Activated CD8-positive, alpha-beta T cell treated with anti-CD3 and anti-CD28 coated beads for 36 hours (primary cell): ENCODE measurements around the gene ATG2B. TPM values are rescaled to one million over a fixed set of nuclear protein-coding genes. Genes with fewer than 3 reads are reported as not detected.

Experiments used
- ATAC-seq: fragments of 200-7000 bp; cut with Tn5 transposase; one replicate; pipeline ENCODE4 v1.10.0; 2021; ENCODE audit warnings: mild to moderate bottlenecking, moderate library complexity
- CTCF ChIA-PET: fragments of 350-600 bp; sonication (Branson Sonifier 250); formaldehyde crosslinking; loops from one replicate; lab custom pipeline; 2021; ENCODE audit warnings: antibody characterized with exemption; lab: Charles Lee
- POLR2A ChIA-PET: fragments of 350-600 bp; sonication (Branson Sonifier 250); formaldehyde crosslinking; loops from one replicate; lab custom pipeline; 2021; ENCODE audit warnings: antibody characterized with exemption; lab: Charles Lee
- DNase-seq: peaks from one replicate; pipeline ENCODE4 v3.0.0-alpha.2; 2020
- H3K27ac Mint-ChIP-seq: one replicate; pipeline ENCODE4 v1.8.0; 2021; ENCODE audit warnings: mild to moderate bottlenecking, mixed read lengths
- H3K27me3 Mint-ChIP-seq: one replicate; pipeline ENCODE4 v1.8.0; 2021; ENCODE audit warnings: mixed read lengths
- H3K36me3 Mint-ChIP-seq: one replicate; pipeline ENCODE4 v1.8.0; 2021; ENCODE audit warnings: low read depth, mixed read lengths
- H3K4me1 Mint-ChIP-seq: one replicate; pipeline ENCODE4 v1.8.0; 2021; ENCODE audit warnings: low read depth, mixed read lengths
- H3K4me3 Mint-ChIP-seq: one replicate; pipeline ENCODE4 v1.8.0; 2021; ENCODE audit warnings: mild to moderate bottlenecking, moderate library complexity, mixed read lengths
- H3K9me3 Mint-ChIP-seq: one replicate; pipeline ENCODE4 v1.8.0; 2021; ENCODE audit warnings: mixed read lengths
- CTCF ChIP-seq: fragments of 200-600 bp; IDR thresholded peaks from one replicate; pipeline ENCODE4 v1.8.0; 2022; ENCODE audit warnings: antibody characterized with exemption, mild to moderate bottlenecking
- intact Hi-C: fragments of 100-400 bp; cut with micrococcal nuclease; formaldehyde crosslinking; loops from one replicate; pipeline ENCODE4 v1.10.0; 2022
- total RNA-seq, 2 experiments: library from RNA; stranded (reverse); gene quantifications; one replicate each; pipeline ENCODE4 v1.2.3, GENCODE V29; 2021

Gene ATG2B
- total RNA-seq, 2 experiments from 2014 or later, result 12.9 to 13.3 TPM

DNA sequence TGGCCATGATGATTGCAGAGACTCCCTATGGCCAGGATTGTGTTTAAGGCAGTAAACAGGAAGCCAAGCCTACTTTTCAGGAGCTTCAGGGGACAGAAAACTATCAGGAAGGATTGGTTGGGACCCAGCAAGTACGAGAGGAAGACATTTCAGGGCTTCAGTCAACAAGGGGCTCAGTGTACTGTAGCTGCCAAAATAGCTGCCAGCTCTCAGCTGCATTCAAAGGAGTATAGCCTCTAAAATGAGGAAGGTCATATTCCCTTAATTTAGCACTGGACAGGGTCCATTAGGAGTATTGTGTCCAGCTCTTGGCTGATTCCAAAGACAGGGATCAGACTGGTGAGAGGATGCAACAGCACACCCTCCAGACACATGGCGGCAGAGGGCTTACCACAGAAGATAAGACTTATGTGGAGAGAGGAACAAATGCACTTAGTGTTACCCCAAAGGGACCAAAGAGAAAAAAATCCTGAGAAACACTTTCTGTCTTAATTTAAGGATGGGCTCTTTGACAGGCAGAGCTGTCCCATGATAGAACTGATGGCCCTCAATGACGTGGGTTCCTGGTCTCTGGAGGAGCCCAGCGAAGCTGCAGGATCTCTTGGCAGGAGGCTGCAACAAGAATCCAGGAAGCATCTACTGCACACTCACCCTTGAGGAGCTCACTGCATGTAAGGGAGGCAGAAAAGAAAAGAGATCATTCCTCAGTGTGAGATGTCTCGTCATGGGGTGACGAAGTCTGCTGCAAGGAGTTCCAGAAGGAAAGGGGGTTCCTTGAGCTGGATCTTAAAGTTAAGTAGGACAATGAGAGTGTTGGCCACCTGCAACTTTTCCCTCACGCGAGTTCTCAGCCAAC is 92.3 kb downstream of the ATG2B start:
- intact Hi-C loops, result no loop called here

GRCh38 chr14:96269359-96269710 is 93.8 kb downstream of the ATG2B start:
- DNase-seq (no peak), ATAC-seq (no peak)
- ChIA-PET POLR2A (no interaction called here), CTCF (no interaction called here)
- intact Hi-C loops, result no loop called here
- Mint-ChIP-seq H3K4me3 (no peak overlapping the region), H3K27ac (no peak overlapping the region), H3K36me3 (no peaks in the 10 kb centered on the region), H3K27me3 (no peaks in the 10 kb centered on the region), H3K9me3 (no peaks in the 10 kb centered on the region), H3K4me1 (no peaks in the 10 kb centered on the region)
- TF ChIP-seq CTCF, result no peak

More for the DNA sequence above, 92.3 kb downstream of the ATG2B start:
- ChIA-PET POLR2A (interaction anchor here (1.1 kb wide), 1 partner anchor 160 kb away, joined by 3 read pairs; no protein-coding TSS in a partner anchor), CTCF (no interaction called here)
- Mint-ChIP-seq H3K4me3 (no peak overlapping the region), H3K36me3 (no peaks in the 10 kb centered on the region), H3K27ac (no peak overlapping the region), H3K4me1 (peaks cover 2% of the 10 kb centered on the region), H3K27me3 (no peaks in the 10 kb centered on the region), H3K9me3 (no peaks in the 10 kb centered on the region)
- ATAC-seq (no peak), DNase-seq (no peak)
- no peak for TF ChIP-seq CTCF

DNA sequence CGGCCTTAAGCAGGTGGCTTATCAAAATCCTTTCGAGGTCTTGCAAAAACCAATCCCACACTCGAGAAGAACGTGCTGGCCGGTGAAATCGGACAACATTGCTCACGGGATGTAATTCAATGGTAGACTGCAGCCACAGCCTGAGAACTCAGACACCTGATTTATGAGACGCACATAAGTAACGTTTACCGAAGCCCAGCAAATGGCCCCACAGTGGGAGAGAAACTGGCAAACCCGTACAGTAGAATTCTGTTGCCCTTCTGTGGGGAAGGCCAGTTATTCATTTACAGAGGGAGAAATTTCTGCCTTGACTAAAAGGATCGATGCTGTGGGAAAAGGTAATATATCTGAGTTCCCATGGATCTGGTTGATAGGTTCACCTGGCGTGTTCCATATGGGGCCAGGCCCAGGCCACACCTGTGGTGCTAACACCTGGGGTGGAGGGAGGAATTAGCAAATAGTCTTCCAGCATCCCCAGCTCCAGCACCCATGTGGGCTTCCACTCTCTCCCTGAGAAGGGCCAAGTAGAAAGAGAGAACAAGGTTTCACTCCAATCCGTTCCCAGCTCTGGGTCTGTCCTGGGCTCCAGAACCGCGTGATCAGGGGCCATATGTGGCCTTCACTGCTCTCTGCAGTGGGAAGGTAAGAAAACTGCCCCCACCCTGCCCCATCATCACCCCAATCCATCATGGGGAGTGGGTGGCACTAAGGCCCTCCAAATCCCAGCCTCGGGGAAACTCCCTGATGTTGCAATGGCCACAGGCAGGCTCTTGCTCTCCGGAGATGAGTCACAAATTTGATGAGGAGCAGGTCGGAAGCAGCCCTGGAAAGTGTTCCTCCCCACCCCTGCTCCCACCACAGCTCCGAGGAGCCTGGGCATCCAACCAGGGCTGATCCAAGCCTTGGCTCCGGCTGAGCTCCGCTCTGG is 94.4 kb downstream of the ATG2B start:
- no peaks in the 10 kb centered on the region for H3K27me3 Mint-ChIP-seq
- DNase-seq (no peak), ATAC-seq (no peak)
- no peaks in the 10 kb centered on the region for H3K9me3 Mint-ChIP-seq
- TF ChIP-seq CTCF, result no peak
- no peak overlapping the region for H3K27ac Mint-ChIP-seq
- ChIA-PET POLR2A (no interaction called here), CTCF (no interaction called here)
- H3K36me3 Mint-ChIP-seq, result no peaks in the 10 kb centered on the region
- no peaks in the 10 kb centered on the region for H3K4me1 Mint-ChIP-seq
- intact Hi-C loops, result no loop called here
- H3K4me3 Mint-ChIP-seq, result no peak overlapping the region

GRCh38 chr14:96267916-96268315 is 95.2 kb downstream of the ATG2B start:
- no peaks in the 10 kb centered on the region for H3K4me1 Mint-ChIP-seq
- ATAC-seq, result no peak
- H3K27me3 Mint-ChIP-seq, result no peaks in the 10 kb centered on the region
- intact Hi-C loops, result no loop called here
- no peak for TF ChIP-seq CTCF
- CTCF ChIA-PET, result no interaction called here
- H3K27ac Mint-ChIP-seq, result no peak overlapping the region
- no peak overlapping the region for H3K4me3 Mint-ChIP-seq
- H3K9me3 Mint-ChIP-seq, result no peaks in the 10 kb centered on the region
- POLR2A ChIA-PET, result no interaction called here
- no peaks in the 10 kb centered on the region for H3K36me3 Mint-ChIP-seq
- DNase-seq, result no peak

DNA sequence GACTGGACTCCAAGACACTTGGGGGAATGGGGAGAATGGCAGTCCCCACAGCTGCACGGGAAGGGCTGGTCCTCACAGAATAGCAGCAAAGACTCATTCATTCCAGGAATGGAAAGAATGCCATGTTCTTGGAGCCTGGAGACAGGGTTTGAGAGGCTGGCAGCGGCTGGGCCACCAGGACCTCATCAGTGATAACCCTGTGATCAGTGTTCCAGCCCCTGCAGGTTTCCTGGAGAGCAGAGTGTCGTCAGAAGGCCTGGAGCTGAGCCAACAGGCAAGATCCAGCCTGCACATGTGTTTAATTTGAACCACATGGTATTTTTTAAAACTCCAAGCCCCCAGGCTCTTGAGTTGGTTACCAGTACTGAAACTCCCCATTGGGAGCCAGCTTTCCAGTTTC is 95.8 kb downstream of the ATG2B start:
- POLR2A ChIA-PET, result no interaction called here
- H3K4me3 Mint-ChIP-seq, result no peak overlapping the region
- ATAC-seq (no peak), DNase-seq (no peak)
- no peaks in the 10 kb centered on the region for H3K36me3 Mint-ChIP-seq
- TF ChIP-seq CTCF, result no peak
- intact Hi-C loops, result no loop called here
- H3K9me3 Mint-ChIP-seq, result no peaks in the 10 kb centered on the region
- H3K27ac Mint-ChIP-seq, result no peak overlapping the region
- H3K4me1 Mint-ChIP-seq, result no peaks in the 10 kb centered on the region
- CTCF ChIA-PET, result no interaction called here
- no peaks in the 10 kb centered on the region for H3K27me3 Mint-ChIP-seq
